SK-N-MC (cell line): ENCODE data around the gene MET.
"Not testable (repeated sequence)": the region's sequence is repeated elsewhere in the genome, so short reads cannot be mapped to it uniquely, and the experiment has no call there.

Experiments used
- DNase-seq: peaks from one replicate; pipeline ENCODE4 v3.0.0-alpha.2; 2011; ENCODE audit warnings: low read depth, low spot score
- H3K27ac ChIP-seq: fragments of 200-600 bp; sonication (generic); 2 replicates; pipeline ENCODE4 v1.5.1; 2016; ENCODE audit warnings: mixed run types
- H3K36me3 ChIP-seq: fragments of 200-600 bp; sonication (generic); 2 replicates; pipeline ENCODE4 v1.6.1; 2017; ENCODE audit warnings: antibody characterized with exemption, low read length, mixed read lengths; ENCODE audit not compliant: insufficient read depth
- H3K4me3 ChIP-seq: fragments of 200-600 bp; sonication (generic); 2 replicates; pipeline ENCODE4 v1.5.1; 2016
- H3K9ac ChIP-seq: fragments of 200-600 bp; sonication (generic); 2 replicates; pipeline ENCODE4 v1.8.0; 2017; ENCODE audit warnings: mixed run types, mixed read lengths; ENCODE audit not compliant: insufficient read length
- H3K9me3 ChIP-seq: fragments of 200-600 bp; sonication (generic); 2 replicates; pipeline ENCODE4 v1.6.1; 2017; ENCODE audit warnings: low read depth, mild to moderate bottlenecking, antibody characterized with exemption, low read length, moderate library complexity, mixed read lengths
- EZH2 ChIP-seq: fragments of 200-600 bp; sonication (generic); IDR thresholded peaks from one replicate; pipeline ENCODE4 v1.6.1; 2017; ENCODE audit warnings: antibody characterized with exemption
- FOXP2 ChIP-seq: optimal IDR thresholded peaks from 2 replicates; pipeline ENCODE3; 2011; ENCODE audit warnings: mild to moderate bottlenecking, moderate library complexity; ENCODE audit not compliant: insufficient read depth; ENCODE audit errors: extremely low read length, control extremely low read depth
- POLR2AphosphoS5 ChIP-seq: IDR thresholded peaks from 2 replicates; pipeline ENCODE4 v1.6.1; 2012; ENCODE audit warnings: mild to moderate bottlenecking, low read depth, low read length, borderline replicate concordance

MET gene

DNA sequence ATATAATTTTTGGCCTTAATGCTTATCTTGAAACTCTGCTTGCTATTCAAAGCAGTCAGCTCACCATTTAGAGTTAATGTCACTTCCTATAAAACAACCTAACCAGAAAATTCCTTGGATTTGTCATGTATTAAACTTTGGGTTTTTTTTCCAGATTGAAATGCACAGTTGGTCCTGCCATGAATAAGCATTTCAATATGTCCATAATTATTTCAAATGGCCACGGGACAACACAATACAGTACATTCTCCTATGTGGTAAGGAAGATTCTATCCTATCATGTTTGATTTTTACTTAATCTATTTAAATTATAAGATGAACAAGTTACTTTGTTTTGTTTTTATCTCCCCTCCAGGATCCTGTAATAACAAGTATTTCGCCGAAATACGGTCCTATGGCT lies 85.3 kb downstream of the MET start:
- Histone ChIP-seq H3K9ac (no peak overlapping the region), H3K27ac (no peak overlapping the region), H3K4me3 (no peak overlapping the region), H3K9me3 (no peaks in the 10 kb centered on the region), H3K36me3 (no peaks in the 10 kb centered on the region; the same call in 1 of the 2 replicates)
- TF ChIP-seq POLR2AphosphoS5: no peak
- TF ChIP-seq FOXP2: no peak
- TF ChIP-seq EZH2: no peak
- no peak for DNase-seq

GRCh38 chr7:116759642-116760041 lies 87.6 kb downstream of the MET start:
- not testable (repeated sequence) for H3K9ac ChIP-seq, H3K27ac ChIP-seq, H3K9me3 ChIP-seq, H3K36me3 ChIP-seq, H3K4me3 ChIP-seq, DNase-seq

- Histone ChIP-seq H3K4me3 (no peak overlapping the region), H3K27ac (no peak overlapping the region), H3K9ac (no peak overlapping the region), H3K36me3 (no peaks in the 10 kb centered on the region; the same call in 1 of the 2 replicates), H3K9me3 (no peaks in the 10 kb centered on the region)
- DNase-seq: no peak
- TF ChIP-seq EZH2: no peak
Measured at GRCh38 chr7:116762971-116763370, 91.0 kb downstream of the MET start.

GRCh38 chr7:116763647-116764046 lies 91.7 kb downstream of the MET start:
- TF ChIP-seq FOXP2: no peak
- Histone ChIP-seq H3K27ac (no peak overlapping the region), H3K9ac (no peak overlapping the region), H3K36me3 (no peaks in the 10 kb centered on the region; the same call in 1 of the 2 replicates), H3K4me3 (no peak overlapping the region), H3K9me3 (no peaks in the 10 kb centered on the region)
- DNase-seq: no peak

GRCh38 chr7:116766881-116767280 lies 94.9 kb downstream of the MET start:
- no peaks in the 10 kb centered on the region for H3K9me3 ChIP-seq
- no peaks in the 10 kb centered on the region; the same call in 1 of the 2 replicates for H3K36me3 ChIP-seq
- H3K9ac ChIP-seq: no peak overlapping the region
- TF ChIP-seq EZH2 (no peak), FOXP2 (no peak), POLR2AphosphoS5 (no peak)
- H3K27ac ChIP-seq: no peak overlapping the region
- no peak for DNase-seq
- H3K4me3 ChIP-seq: no peak overlapping the region

GRCh38 chr7:116769546-116769945 lies 97.5 kb downstream of the MET start:
- no peak for TF ChIP-seq POLR2AphosphoS5
- no peak for TF ChIP-seq EZH2
- H3K36me3 ChIP-seq: peaks cover 2% of the 10 kb centered on the region; the same call in 1 of the 2 replicates
- no peaks in the 10 kb centered on the region for H3K9me3 ChIP-seq
- H3K27ac ChIP-seq: no peak overlapping the region
- H3K9ac ChIP-seq: no peak overlapping the region
- DNase-seq: no peak
- no peak overlapping the region for H3K4me3 ChIP-seq

GRCh38 chr7:116770941-116771340 lies 98.9 kb downstream of the MET start:
- TF ChIP-seq FOXP2: no peak
- TF ChIP-seq POLR2AphosphoS5: no peak
- TF ChIP-seq EZH2: no peak
- Histone ChIP-seq H3K27ac (no peak overlapping the region), H3K9me3 (no peaks in the 10 kb centered on the region), H3K36me3 (peaks cover 2% of the 10 kb centered on the region; the same call in 1 of the 2 replicates), H3K9ac (no peak overlapping the region), H3K4me3 (no peak overlapping the region)
- DNase-seq: no peak

DNA sequence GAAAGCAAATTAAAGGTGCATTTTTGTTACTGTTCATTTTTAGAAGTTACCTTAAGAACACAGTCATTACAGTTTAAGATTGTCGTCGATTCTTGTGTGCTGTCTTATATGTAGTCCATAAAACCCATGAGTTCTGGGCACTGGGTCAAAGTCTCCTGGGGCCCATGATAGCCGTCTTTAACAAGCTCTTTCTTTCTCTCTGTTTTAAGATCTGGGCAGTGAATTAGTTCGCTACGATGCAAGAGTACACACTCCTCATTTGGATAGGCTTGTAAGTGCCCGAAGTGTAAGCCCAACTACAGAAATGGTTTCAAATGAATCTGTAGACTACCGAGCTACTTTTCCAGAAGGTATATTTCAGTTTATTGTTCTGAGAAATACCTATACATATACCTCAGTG lies 99.6 kb downstream of the MET start:
- H3K27ac ChIP-seq: no peak overlapping the region
- H3K9me3 ChIP-seq: no peaks in the 10 kb centered on the region
- H3K36me3 ChIP-seq: peaks cover 2% of the 10 kb centered on the region; the same call in 1 of the 2 replicates
- TF ChIP-seq POLR2AphosphoS5 (no peak), FOXP2 (no peak), EZH2 (no peak)
- no peak overlapping the region for H3K9ac ChIP-seq
- no peak overlapping the region for H3K4me3 ChIP-seq
- no peak for DNase-seq

DNA sequence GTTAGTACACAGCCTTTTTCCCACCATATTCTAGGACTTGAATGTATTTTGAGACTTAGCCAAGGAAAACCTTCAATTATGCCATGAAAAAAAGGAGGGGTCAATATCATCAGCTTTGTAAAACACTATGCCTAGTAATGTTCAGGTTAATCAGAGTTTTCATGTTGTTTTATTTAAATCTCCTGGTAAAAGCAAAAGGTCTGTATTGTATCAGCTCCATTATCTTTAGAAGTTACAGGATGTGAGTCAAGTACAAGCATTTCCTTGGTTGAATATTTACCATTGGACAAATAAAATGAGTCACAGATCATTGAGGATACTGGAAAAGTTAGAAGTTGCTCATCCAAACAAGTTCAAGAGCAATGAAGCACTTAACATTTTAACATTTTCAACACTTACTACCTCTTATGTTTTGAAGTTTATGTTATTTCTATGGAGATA lies 100.4 kb downstream of the MET start:
- Histone ChIP-seq H3K27ac (no peak overlapping the region), H3K9ac (no peak overlapping the region)
- no peak for DNase-seq

More for the DNA sequence above, 100.4 kb downstream of the MET start:
- Histone ChIP-seq H3K4me3 (no peak overlapping the region), H3K9me3 (no peaks in the 10 kb centered on the region), H3K36me3 (peaks cover 2% of the 10 kb centered on the region; the same call in 1 of the 2 replicates)
- no peak for TF ChIP-seq POLR2AphosphoS5
